SH-SY5Y (cell line): ENCODE measurements around the gene FAM240A.

ENCODE experiments used
- GATA2 ChIP-seq: IDR thresholded peaks from 2 replicates; pipeline ENCODE4 v1.6.1; 2011; ENCODE audit warnings: mild to moderate bottlenecking, low read depth, low read length
- GATA3 ChIP-seq: IDR thresholded peaks from 2 replicates; pipeline ENCODE4 v1.6.1; 2011; ENCODE audit warnings: low read depth, mild to moderate bottlenecking, low read length, moderate library complexity

DNA sequence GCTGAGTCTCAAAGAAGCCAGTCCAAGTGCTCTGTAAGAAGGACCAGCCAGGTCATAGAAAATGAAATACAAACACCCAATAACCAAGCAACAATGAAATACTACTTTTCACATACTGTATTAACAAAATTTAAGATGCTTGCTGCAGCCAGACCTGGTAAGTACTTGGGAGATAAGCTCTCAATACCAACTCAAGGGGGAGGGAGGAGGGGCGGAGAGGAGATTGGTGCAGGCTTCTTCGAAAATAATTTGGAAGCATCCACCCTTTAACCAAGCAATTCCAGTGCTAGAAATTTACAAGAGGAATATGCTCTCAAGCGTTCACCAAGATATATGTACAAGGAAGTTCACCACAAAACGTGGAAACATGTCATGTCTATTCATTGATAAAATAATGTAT is 38.6 kb upstream of the FAM240A start:
- TF ChIP-seq GATA2 (no peak), GATA3 (no peak)
